ENCODE data around the gene KIAA1328.

- no peak for TF ChIP-seq CTCF (IDR thresholded peaks at IDR 0.05)
- TF ChIP-seq POLR2A (IDR thresholded peaks at IDR 0.05) = no peak
Measured at GRCh38 chr18:37085362-37085761, 256.4 kb downstream of the KIAA1328 start.

Measured in right lobe of liver (tissue), 4 donors.